ENCODE measurements around the gene YPEL1. TPM values are rescaled to one million over a fixed set of nuclear protein-coding genes. Genes with fewer than 3 reads are reported as not detected.

Gene YPEL1
- total and polyA plus RNA-seq, 10 of the 15 experiments (the other 5 are each of a cell fraction or from before 2014, with no cell fraction given) = 0.13 to 5.0 (median 1.6) TPM

GRCh38 chr22:21727768-21728167 lies 7.8 kb downstream of the YPEL1 start (continued):
- TF ChIP-seq KAT2A (conservative IDR thresholded peaks at IDR 0.05; ENCODE audit: control insufficient read depth, low read depth, low read length) (no peak), NR2C1 (IDR thresholded peaks at IDR 0.05) (no peak), ZBED1 (IDR thresholded peaks at IDR 0.05; ENCODE audit: borderline replicate concordance) (no peak)

DNA sequence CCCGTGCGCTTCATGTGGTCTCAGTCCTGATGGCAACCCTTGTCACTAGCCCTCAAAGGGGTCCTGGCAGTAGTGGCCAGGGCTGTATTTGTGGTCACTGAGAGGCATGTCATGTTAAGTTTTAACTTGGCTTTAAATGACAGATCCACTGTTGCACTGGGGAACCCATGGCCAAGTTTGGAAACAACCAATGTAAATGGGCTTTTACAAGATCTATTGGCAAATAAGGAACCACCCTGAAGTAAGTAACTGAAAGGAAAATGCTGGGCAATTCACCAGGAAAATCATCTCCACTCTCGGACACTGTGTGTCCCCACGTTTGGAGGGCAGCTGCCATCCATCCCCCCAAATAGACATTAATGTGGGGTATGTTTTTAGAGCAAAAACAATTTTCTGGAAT lies 8.4 kb downstream of the YPEL1 start:
- Histone ChIP-seq H2AFZ (ENCODE audit: control insufficient read depth, low read depth, low read length) (no peak overlapping the region), H4K20me1 (ENCODE audit: control insufficient read depth, insufficient read depth) (no peaks in the 10 kb centered on the region), H3K4me1 (ENCODE audit: control insufficient read depth, insufficient read depth, low read length) (no peaks in the 10 kb centered on the region; the same call in 1 of the 2 replicates), H3K27ac (ENCODE audit: control insufficient read depth, insufficient read depth) (no peak overlapping the region), H3K9me3 (replicated peaks; ENCODE audit: control insufficient read depth, insufficient read depth, low read length) (no peaks in the 10 kb centered on the region), H3K27me3 (replicated peaks in 1 of 2; ENCODE audit: control insufficient read depth in 2 of 2, insufficient read depth in 2 of 2, low read length in 1 of 2) (no peaks in the 10 kb centered on the region), H3K4me2 (ENCODE audit: control insufficient read depth, insufficient read depth) (no peak overlapping the region), H3K36me3 (ENCODE audit: control insufficient read depth in 2 of 2, insufficient read depth in 2 of 2, low read length in 1 of 2) (no peaks in the 10 kb centered on the region), H3K4me3 (no peak overlapping the region), H3K9ac (ENCODE audit: control insufficient read depth, insufficient read depth, low read length) (no peak overlapping the region), H3K79me2 (ENCODE audit: control insufficient read depth, insufficient read depth, low read length) (no peaks in the 10 kb centered on the region)
- in situ Hi-C loops (cut with MboI) = no loop called here
- CTCF ChIA-PET = interaction anchor here (1.0 to 1.8 kb wide), 5 partner anchors 14 to 211 kb away, joined by 3 to 8 read pairs (median 3); no protein-coding TSS in a partner anchor
- SMC1A ChIA-PET (ENCODE audit: uncharacterized antibody, unreplicated experiment) = interaction anchor here (1.0 to 1.5 kb wide), 2 partner anchors 8 to 80 kb away, joined by 4 read pairs; no protein-coding TSS in a partner anchor
- DNase-seq (ENCODE audit: low read depth, low spot score) (no peak), ATAC-seq (no peak), FAIRE-seq (no peak)
- RAD21 ChIA-PET (ENCODE audit: unreplicated experiment) = interaction anchor here (1.0 to 1.4 kb wide), 2 partner anchors 14 to 40 kb away, joined by 3 to 4 read pairs; no protein-coding TSS in a partner anchor
- no TSS peak for BruUV-seq (replicated peaks)
- TF ChIP-seq NFIC (IDR thresholded peaks at IDR 0.05; ENCODE audit: low read depth, low read length) = no peak
- TF ChIP-seq, protein P1, sequence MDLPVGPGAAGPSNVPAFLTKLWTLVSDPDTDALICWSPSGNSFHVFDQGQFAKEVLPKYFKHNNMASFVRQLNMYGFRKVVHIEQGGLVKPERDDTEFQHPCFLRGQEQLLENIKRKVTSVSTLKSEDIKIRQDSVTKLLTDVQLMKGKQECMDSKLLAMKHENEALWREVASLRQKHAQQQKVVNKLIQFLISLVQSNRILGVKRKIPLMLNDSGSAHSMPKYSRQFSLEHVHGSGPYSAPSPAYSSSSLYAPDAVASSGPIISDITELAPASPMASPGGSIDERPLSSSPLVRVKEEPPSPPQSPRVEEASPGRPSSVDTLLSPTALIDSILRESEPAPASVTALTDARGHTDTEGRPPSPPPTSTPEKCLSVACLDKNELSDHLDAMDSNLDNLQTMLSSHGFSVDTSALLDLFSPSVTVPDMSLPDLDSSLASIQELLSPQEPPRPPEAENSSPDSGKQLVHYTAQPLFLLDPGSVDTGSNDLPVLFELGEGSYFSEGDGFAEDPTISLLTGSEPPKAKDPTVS (IDR thresholded peaks at IDR 0.05; ENCODE audit: low read depth, low read length) = no peak
- POLR2A ChIA-PET = no interaction called here
- intact Hi-C loops (cut with micrococcal nuclease; ENCODE audit: unreplicated experiment) = no loop called here
- WGBS (ENCODE audit: insufficient coverage, insufficient replicate concordance, low lambda C conversion rate, missing lambda C conversion rate) = 26% methylated on average over 4 of the region's 4 CpGs

All from GM12878 (cell line).